C1 segment of cervical spinal cord (tissue), 14 donors: ENCODE results near the gene FCN1.

Experiments
- DNase-seq, 14 donors: peaks; one replicate each; lab custom pipeline; 2025; lab: John Stamatoyannopoulos, UW

Gene FCN1

GRCh38 chr9:134892820-134893420 is 24.8 kb downstream of the FCN1 start:
- DNase-seq: no peak

GRCh38 chr9:134892221-134892620 is 25.5 kb downstream of the FCN1 start:
- no peak for DNase-seq

- no peak for DNase-seq
Observed at GRCh38 chr9:134891713-134892112, 26.0 kb downstream of the FCN1 start.

- DNase-seq: no peak
Observed at GRCh38 chr9:134891053-134891452, 26.7 kb downstream of the FCN1 start.

- DNase-seq: no peak
Observed at GRCh38 chr9:134890155-134890495, 27.6 kb downstream of the FCN1 start.

GRCh38 chr9:134889386-134890154 is 28.1 kb downstream of the FCN1 start:
- no peak for DNase-seq

GRCh38 chr9:134888603-134889190 is 29.0 kb downstream of the FCN1 start:
- DNase-seq: no peak

GRCh38 chr9:134887686-134888602 is 29.8 kb downstream of the FCN1 start:
- no peak for DNase-seq

GRCh38 chr9:134887219-134887618 is 30.5 kb downstream of the FCN1 start:
- no peak for DNase-seq

GRCh38 chr9:134886413-134886913 is 31.2 kb downstream of the FCN1 start:
- no peak for DNase-seq

- no peak for DNase-seq
Observed at GRCh38 chr9:134885679-134886412, 31.9 kb downstream of the FCN1 start.

- DNase-seq: no peak
Observed at GRCh38 chr9:134885001-134885678, 32.6 kb downstream of the FCN1 start.

GRCh38 chr9:134884492-134884891 is 33.2 kb downstream of the FCN1 start:
- DNase-seq: no peak

GRCh38 chr9:134883040-134883782 is 34.5 kb downstream of the FCN1 start:
- no peak for DNase-seq

- no peak for DNase-seq
Observed at GRCh38 chr9:134882204-134882785, 35.4 kb downstream of the FCN1 start.

- no peak for DNase-seq
Observed at GRCh38 chr9:134881313-134881670, 36.4 kb downstream of the FCN1 start.

GRCh38 chr9:134880484-134881312 is 37.0 kb downstream of the FCN1 start, which contains the start of gene FCN2:
Gene FCN2, plus strand, starts transcription at chr9:134880810. Its CDS starts 12 bp downstream, at chr9:134880822.
- no peak for DNase-seq

GRCh38 chr9:134879664-134880483 is 37.8 kb downstream of the FCN1 start:
- DNase-seq: no peak
